GM18517 (cell line): ENCODE measurements around the gene ANKK1.

Source experiments
- ATAC-seq: cut with Tn5 transposase; IDR thresholded peaks from one replicate; pipeline ENCODE4 v1.9.1; 2021; ENCODE audit warnings: mild to moderate bottlenecking, moderate library complexity; ENCODE audit not compliant: unreplicated experiment

The ANKK1 gene

GRCh38 chr11:113387605-113388211 is at the start of gene ANKK1:
Gene ANKK1 (plus strand): TSS chr11:113387779. CDS start chr11:113387885, 106 bp downstream.
- ATAC-seq = no peak

GRCh38 chr11:113338730-113339129 is 48.8 kb upstream of the ANKK1 start:
- no peak for ATAC-seq

- no peak for ATAC-seq
Measured at GRCh38 chr11:113339929-113340589, 47.5 kb upstream of the ANKK1 start.

GRCh38 chr11:113341388-113342165 is 46.0 kb upstream of the ANKK1 start:
- ATAC-seq = no peak

GRCh38 chr11:113345978-113346377 is 41.6 kb upstream of the ANKK1 start:
- no peak for ATAC-seq

GRCh38 chr11:113349528-113349927 is 38.1 kb upstream of the ANKK1 start:
- no peak for ATAC-seq

GRCh38 chr11:113350336-113351067 is 37.1 kb upstream of the ANKK1 start:
- ATAC-seq = no peak

- no peak for ATAC-seq
Measured at GRCh38 chr11:113351068-113351450, 36.5 kb upstream of the ANKK1 start.

- no peak for ATAC-seq
Measured at GRCh38 chr11:113351480-113351879, 36.1 kb upstream of the ANKK1 start.

GRCh38 chr11:113356203-113356602 is 31.4 kb upstream of the ANKK1 start:
- ATAC-seq = no peak

- no peak for ATAC-seq
Measured at GRCh38 chr11:113363406-113363805, 24.2 kb upstream of the ANKK1 start.

GRCh38 chr11:113363996-113364641 is 23.5 kb upstream of the ANKK1 start:
- no peak for ATAC-seq

GRCh38 chr11:113365895-113366294 is 21.7 kb upstream of the ANKK1 start:
- no peak for ATAC-seq

- ATAC-seq = no peak
Measured at GRCh38 chr11:113369411-113369810, 18.2 kb upstream of the ANKK1 start.

- no peak for ATAC-seq
Measured at GRCh38 chr11:113370634-113371033, 16.9 kb upstream of the ANKK1 start.

GRCh38 chr11:113372309-113372708 is 15.3 kb upstream of the ANKK1 start:
- no peak for ATAC-seq

- ATAC-seq = no peak
Measured at GRCh38 chr11:113373306-113373705, 14.3 kb upstream of the ANKK1 start.

- ATAC-seq = no peak
Measured at GRCh38 chr11:113373981-113374560, 13.5 kb upstream of the ANKK1 start.

- no peak for ATAC-seq
Measured at GRCh38 chr11:113375402-113375801, 12.2 kb upstream of the ANKK1 start.

- ATAC-seq = no peak
Measured at GRCh38 chr11:113376156-113376555, 11.4 kb upstream of the ANKK1 start.
